Prostate gland (tissue), 1 donor: ENCODE measurements around the gene PTPRU.

ENCODE experiments used
- POLR2A ChIP-seq: fragments of 450-650 bp; IDR thresholded peaks from one replicate; pipeline ENCODE4 v1.6.1; 2016; ENCODE audit warnings: antibody characterized with exemption, mild to moderate bottlenecking
- POLR2AphosphoS5 ChIP-seq: sonication (generic); formaldehyde crosslinking; IDR thresholded peaks from one replicate; pipeline ENCODE4 v1.6.1; 2017; ENCODE audit warnings: antibody characterized with exemption

DNA sequence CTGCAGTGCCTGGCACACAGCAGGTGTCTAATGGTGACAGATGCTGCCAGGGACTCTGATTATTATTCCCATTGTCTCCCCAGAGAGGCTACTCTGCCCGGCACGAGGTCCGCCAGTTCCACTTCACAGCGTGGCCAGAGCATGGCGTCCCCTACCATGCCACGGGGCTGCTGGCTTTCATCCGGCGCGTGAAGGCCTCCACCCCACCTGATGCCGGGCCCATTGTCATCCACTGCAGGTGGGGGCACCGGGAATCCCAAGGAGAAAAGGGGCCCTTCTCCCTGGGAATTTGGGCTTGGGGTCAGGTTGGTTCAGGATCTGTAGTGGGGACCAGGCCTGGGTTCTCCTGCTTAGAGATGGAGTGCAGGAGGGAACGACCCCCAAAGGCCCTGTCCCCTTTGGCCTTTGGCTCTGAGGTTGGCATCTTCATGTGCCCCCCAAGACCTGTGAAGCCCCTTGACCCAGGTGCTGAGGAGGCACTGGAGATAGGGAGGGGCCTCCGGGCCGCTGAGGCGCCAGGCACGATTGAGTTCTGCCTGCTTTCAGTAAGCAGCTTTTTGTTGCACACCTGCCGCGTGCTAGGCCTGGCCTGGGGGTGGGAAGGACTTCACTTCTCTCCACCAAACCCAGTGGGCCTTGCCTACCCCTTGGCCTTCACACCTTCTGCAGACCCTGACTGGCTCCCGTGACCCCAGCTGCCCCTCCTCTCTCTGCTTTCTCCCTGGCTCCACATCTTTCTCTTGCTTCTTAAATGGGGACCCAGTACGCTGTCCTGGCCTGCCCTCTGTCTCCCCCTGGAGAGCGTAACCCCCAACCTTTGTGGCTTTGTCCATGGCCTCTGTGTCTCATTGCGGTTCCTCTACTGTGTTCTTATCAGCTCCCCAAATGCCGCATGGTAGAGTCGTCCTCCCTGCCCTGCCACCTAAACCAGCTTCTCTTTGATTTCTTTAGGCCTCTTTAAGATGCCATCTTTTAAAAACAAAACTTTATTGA is 76.4 kb downstream of the PTPRU start:
- TF ChIP-seq POLR2AphosphoS5 (no peak), POLR2A (no peak)
